Measurements from ENCODE around the gene FGF14.

Gene FGF14

GRCh38 chr13:102310691-102311418 lies 91.0 kb downstream of the FGF14 start:
- DNase-seq (ENCODE audit: low read depth in 2 of 2): no peak

GRCh38 chr13:102309110-102309509 lies 92.7 kb downstream of the FGF14 start:
- no peak for DNase-seq (ENCODE audit: low read depth in 2 of 2)

- no peak for DNase-seq (ENCODE audit: low read depth in 2 of 2)
These were observed 99.3 kb downstream of the FGF14 start for GRCh38 chr13:102302534-102302933.

- no peak for DNase-seq (ENCODE audit: low read depth in 2 of 2)
These were observed 101.5 kb downstream of the FGF14 start for GRCh38 chr13:102300379-102300778.

- DNase-seq (ENCODE audit: low read depth in 2 of 2): no peak
These were observed 102.5 kb downstream of the FGF14 start for GRCh38 chr13:102299366-102299765.

GRCh38 chr13:102298051-102298450 lies 103.8 kb downstream of the FGF14 start:
- DNase-seq (ENCODE audit: low read depth in 2 of 2): no peak

GRCh38 chr13:102295316-102296048 lies 106.4 kb downstream of the FGF14 start:
- DNase-seq (ENCODE audit: low read depth in 2 of 2): no peak

- no peak for DNase-seq (ENCODE audit: low read depth in 2 of 2)
These were observed 107.3 kb downstream of the FGF14 start for GRCh38 chr13:102294407-102295018.

GRCh38 chr13:102293723-102294122 lies 108.1 kb downstream of the FGF14 start:
- no peak for DNase-seq (ENCODE audit: low read depth in 2 of 2)

- no peak for DNase-seq (ENCODE audit: low read depth in 2 of 2)
These were observed 110.1 kb downstream of the FGF14 start for GRCh38 chr13:102291587-102292218.

GRCh38 chr13:102289606-102290005 lies 112.2 kb downstream of the FGF14 start:
- no peak for DNase-seq (ENCODE audit: low read depth in 2 of 2)

GRCh38 chr13:102286326-102286725 lies 115.5 kb downstream of the FGF14 start:
- no peak for DNase-seq (ENCODE audit: low read depth in 2 of 2)

GRCh38 chr13:102280366-102280765 lies 121.5 kb downstream of the FGF14 start:
- no peak for DNase-seq (ENCODE audit: low read depth in 2 of 2)

GRCh38 chr13:102277286-102277685 lies 124.6 kb downstream of the FGF14 start:
- no peak for DNase-seq (ENCODE audit: low read depth in 2 of 2)

- DNase-seq (ENCODE audit: low read depth in 2 of 2): no peak
These were observed 125.4 kb downstream of the FGF14 start for GRCh38 chr13:102276404-102276803.

GRCh38 chr13:102275969-102276368 lies 125.9 kb downstream of the FGF14 start:
- DNase-seq (ENCODE audit: low read depth in 2 of 2): no peak

- DNase-seq (ENCODE audit: low read depth in 2 of 2): no peak
These were observed 128.7 kb downstream of the FGF14 start for GRCh38 chr13:102273111-102273510.

- no peak for DNase-seq (ENCODE audit: low read depth in 2 of 2)
These were observed 134.7 kb downstream of the FGF14 start for GRCh38 chr13:102267191-102267590.

- DNase-seq (ENCODE audit: low read depth in 2 of 2): no peak
These were observed 140.0 kb downstream of the FGF14 start for GRCh38 chr13:102261809-102262208.

GRCh38 chr13:102261316-102261715 lies 140.5 kb downstream of the FGF14 start:
- DNase-seq (ENCODE audit: low read depth in 2 of 2): no peak

GRCh38 chr13:102260256-102260655 lies 141.6 kb downstream of the FGF14 start:
- no peak for DNase-seq (ENCODE audit: low read depth in 2 of 2)

- no peak for DNase-seq (ENCODE audit: low read depth in 2 of 2)
These were observed 146.4 kb downstream of the FGF14 start for GRCh38 chr13:102255409-102255808.
